GM18505 (cell line): ENCODE measurements around the gene AHSP.
"Not testable (repeated sequence)": the region's sequence is repeated elsewhere in the genome, so short reads cannot be mapped to it uniquely, and the experiment has no call there.

Experiments used
- ATAC-seq: cut with Tn5 transposase; IDR thresholded peaks from one replicate; pipeline ENCODE4 v1.9.1; 2021; ENCODE audit not compliant: unreplicated experiment
- POLR2A ChIP-seq: IDR thresholded peaks from 4 replicates; pipeline ENCODE4 v1.6.1; 2011; ENCODE audit warnings: borderline replicate concordance; ENCODE audit not compliant: insufficient read depth, insufficient read length; ENCODE audit errors: extremely low read depth

The AHSP gene, protein sequence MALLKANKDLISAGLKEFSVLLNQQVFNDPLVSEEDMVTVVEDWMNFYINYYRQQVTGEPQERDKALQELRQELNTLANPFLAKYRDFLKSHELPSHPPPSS

GRCh38 chr16:31527734-31528274 is at the start of gene AHSP:
AHSP (plus strand) TSS chr16:31527900; CDS start chr16:31528140, 240 bp downstream.
- no peak for ATAC-seq
- TF ChIP-seq POLR2A: no peak

- TF ChIP-seq POLR2A: no peak
- ATAC-seq: no peak
These were observed 48.7 kb upstream of the AHSP start for GRCh38 chr16:31478956-31479355.

- no peak for TF ChIP-seq POLR2A
- ATAC-seq: no peak
These were observed 47.9 kb upstream of the AHSP start for GRCh38 chr16:31479751-31480150.

- no peak for TF ChIP-seq POLR2A
These were observed 46.7 kb upstream of the AHSP start for GRCh38 chr16:31480851-31481536.

GRCh38 chr16:31483081-31483480 is 44.6 kb upstream of the AHSP start, which contains the start of gene SLC5A2:
SLC5A2 (plus strand) TSS chr16:31483123; CDS start chr16:31483137, 14 bp downstream.
- no peak for TF ChIP-seq POLR2A
- ATAC-seq: no peak

More at GRCh38 chr16:31480851-31481536, 46.7 kb upstream of the AHSP start:
- no peak for ATAC-seq

DNA sequence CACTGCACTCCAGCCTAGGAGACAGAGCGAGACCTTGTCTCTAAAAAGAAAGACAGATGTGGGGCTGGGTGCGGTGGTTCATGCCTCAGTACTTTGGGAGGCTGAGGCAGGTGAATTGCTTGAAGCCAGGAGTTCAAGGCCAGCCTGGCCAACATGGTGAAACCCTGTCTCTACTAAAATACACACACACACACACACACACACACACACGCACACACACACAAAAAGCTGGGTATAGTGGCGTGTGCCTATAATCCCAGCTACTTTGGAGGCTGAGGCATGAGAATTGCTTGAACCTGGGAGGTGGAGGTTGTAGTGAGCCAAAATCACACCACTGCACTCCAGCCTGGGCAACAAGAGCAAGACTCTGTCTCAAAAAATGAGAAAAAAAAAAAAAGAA is 43.7 kb upstream of the AHSP start:
- ATAC-seq: not testable (repeated sequence)

GRCh38 chr16:31484491-31485171 is 43.1 kb upstream of the AHSP start:
- TF ChIP-seq POLR2A: no peak
- no peak for ATAC-seq

- ATAC-seq: no peak
- TF ChIP-seq POLR2A: no peak
These were observed 42.1 kb upstream of the AHSP start for GRCh38 chr16:31485571-31485970.

- no peak for ATAC-seq
- TF ChIP-seq POLR2A: no peak
These were observed 41.7 kb upstream of the AHSP start for GRCh38 chr16:31486045-31486444.

DNA sequence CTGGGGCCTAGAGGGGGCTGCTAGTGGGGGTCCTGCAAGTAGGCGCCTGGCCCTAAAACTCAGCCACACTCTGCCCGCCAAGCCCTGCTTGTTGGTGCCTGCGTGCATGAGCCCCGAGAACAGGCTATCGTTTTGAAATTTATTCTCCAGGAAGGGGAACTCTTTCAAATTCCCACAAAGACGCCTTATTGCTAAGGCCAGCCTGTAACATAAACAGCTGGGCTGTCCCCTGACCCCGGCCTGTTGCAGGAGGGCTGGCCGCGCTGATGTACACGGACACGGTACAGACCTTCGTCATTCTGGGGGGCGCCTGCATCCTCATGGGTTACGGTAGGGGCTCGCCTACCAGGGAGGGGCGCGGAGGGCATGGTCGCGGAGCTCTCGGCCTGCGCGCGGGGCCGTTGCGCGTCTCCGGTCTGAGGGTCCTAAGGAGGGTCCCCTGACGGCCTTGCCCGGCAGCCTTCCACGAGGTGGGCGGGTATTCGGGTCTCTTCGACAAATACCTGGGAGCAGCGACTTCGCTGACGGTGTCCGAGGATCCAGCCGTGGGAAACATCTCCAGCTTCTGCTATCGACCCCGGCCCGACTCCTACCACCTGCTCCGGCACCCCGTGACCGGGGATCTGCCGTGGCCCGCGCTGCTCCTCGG is 40.5 kb upstream of the AHSP start:
- TF ChIP-seq POLR2A: no peak
- no peak for ATAC-seq

GRCh38 chr16:31487720-31488467 is 39.8 kb upstream of the AHSP start:
- TF ChIP-seq POLR2A: no peak
- ATAC-seq: peak; percentile 83

- TF ChIP-seq POLR2A: no peak
- no peak for ATAC-seq
These were observed 39.0 kb upstream of the AHSP start for GRCh38 chr16:31488468-31489297.
